Endodermal cell (in vitro differentiated cells): Measurements from ENCODE around the gene FAM13A. TPM values are rescaled to one million over a fixed set of nuclear protein-coding genes. Genes with fewer than 3 reads are reported as not detected.

Experiments
- DNase-seq: peaks from one replicate; pipeline ENCODE4 v3.0.0-alpha.2; 2017
- H3K27ac ChIP-seq: 2 replicates; pipeline ENCODE4 v1.5.1; 2013; ENCODE audit warnings: mild to moderate bottlenecking, low read depth, low read length, moderate library complexity
- H3K27me3 ChIP-seq: 2 replicates; pipeline ENCODE4 v1.6.1; 2013; ENCODE audit warnings: mild to moderate bottlenecking, low read length, moderate library complexity; ENCODE audit not compliant: insufficient read depth, control insufficient read depth, poor library complexity, severe bottlenecking
- H3K36me3 ChIP-seq: 2 replicates; pipeline ENCODE4 v1.7.0; 2013; ENCODE audit warnings: mild to moderate bottlenecking, low read length, moderate library complexity; ENCODE audit not compliant: control insufficient read depth, insufficient read depth
- H3K4me1 ChIP-seq: one replicate; pipeline ENCODE4 v1.7.0; 2013; ENCODE audit warnings: low read length; ENCODE audit not compliant: control insufficient read depth, insufficient read depth
- H3K4me3 ChIP-seq: 2 replicates; pipeline ENCODE4 v1.5.1; 2013; ENCODE audit warnings: mild to moderate bottlenecking, low read length, moderate library complexity
- H3K9ac ChIP-seq: 2 replicates; pipeline ENCODE4 v1.6.1; 2013; ENCODE audit warnings: mild to moderate bottlenecking, low read length, moderate library complexity; ENCODE audit not compliant: poor library complexity, severe bottlenecking; ENCODE audit errors: extremely low read depth
- H3K9me3 ChIP-seq: 2 replicates; pipeline ENCODE4 v1.6.1; 2013; ENCODE audit warnings: mild to moderate bottlenecking, low read length, moderate library complexity; ENCODE audit not compliant: control insufficient read depth
- H3K27ac Mint-ChIP-seq: 2 replicates; pipeline ENCODE4 v1.8.0; 2020; ENCODE audit warnings: mixed read lengths
- H3K27me3 Mint-ChIP-seq: 2 replicates; pipeline ENCODE4 v1.8.0; 2021; ENCODE audit warnings: mild to moderate bottlenecking, mixed read lengths; ENCODE audit not compliant: insufficient read depth
- H3K36me3 Mint-ChIP-seq: 2 replicates; pipeline ENCODE4 v1.8.0; 2020; ENCODE audit warnings: low read depth, mixed read lengths
- H3K4me1 Mint-ChIP-seq: 2 replicates; pipeline ENCODE4 v1.8.0; 2020; ENCODE audit warnings: mixed read lengths
- H3K4me3 Mint-ChIP-seq: 2 replicates; pipeline ENCODE4 v1.8.0; 2020; ENCODE audit warnings: mild to moderate bottlenecking, moderate library complexity, mixed read lengths
- H3K9me3 Mint-ChIP-seq: 2 replicates; pipeline ENCODE4 v1.8.0; 2020; ENCODE audit warnings: mild to moderate bottlenecking, mixed read lengths
- CTCF ChIP-seq: fragments of 200-600 bp; sonication (generic); conservative IDR thresholded peaks from 2 replicates; pipeline ENCODE4 v1.5.0; 2021; ENCODE audit warnings: antibody characterized with exemption, mild to moderate bottlenecking
- WGBS, 2 experiments: methylation state at CpG; one replicate each; pipeline versions ENCODE4 v1.1.5 to v1.1.7; 2013; ENCODE audit warnings: missing lambda C conversion rate in 2 of 2, mixed read lengths in 1 of 2; ENCODE audit not compliant: insufficient coverage in 1 of 2, insufficient read length in 1 of 2; 5-methylcytosine and 5-hydroxymethylcytosine counted together
- total RNA-seq, 2 donors: library from RNA; stranded (reverse); fragmentation: NEBNext Ultra II Directional in 1 of 2; extraction: Animal tissue kit (Norgen Biotek cat#: 25700) in 1 of 2; gene quantifications; 2 replicates in 1 of 2; 3 replicates in 1 of 2; pipeline ENCODE4 v1.2.1, GENCODE V29; 2021

Gene FAM13A
- total RNA-seq, 2 donors from 2014 or later: 13.6 to 17.0 TPM

DNA sequence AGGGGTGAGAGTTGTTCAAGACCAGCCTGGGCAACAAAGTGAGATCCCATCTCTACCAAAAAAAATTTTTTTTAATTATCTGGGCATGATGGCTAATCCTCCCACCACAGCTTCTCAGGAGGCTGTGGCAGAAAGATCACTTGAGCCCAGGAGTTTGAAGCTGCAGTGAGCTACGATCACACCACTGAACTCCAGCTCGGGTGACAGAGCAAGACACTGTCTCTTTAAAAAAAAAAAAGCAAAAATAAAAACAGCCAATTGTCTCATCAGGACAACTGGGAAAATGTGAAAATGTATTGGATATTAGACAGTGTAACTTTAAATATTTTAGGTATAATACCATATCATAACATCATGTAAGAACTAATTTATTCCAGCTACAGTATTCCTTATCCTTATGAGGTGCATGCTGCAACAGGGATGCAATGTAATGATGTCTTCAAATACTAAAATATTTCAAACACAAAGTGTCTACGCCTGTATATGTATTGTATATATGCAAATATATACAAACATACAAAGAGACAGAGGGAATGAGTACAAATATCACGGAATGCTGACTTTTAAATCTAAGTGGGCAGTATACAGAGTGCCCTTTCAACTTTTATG lies 17.2 kb downstream of the FAM13A start:
- no peak overlapping the region for H3K27ac Mint-ChIP-seq
- H3K4me3 Mint-ChIP-seq: no peak overlapping the region
- WGBS, 2 experiments: 89% methylated on average over 2 of the region's 4 CpGs; no CpG with 5 or more reads in 1 of the 2 experiments
- no peaks in the 10 kb centered on the region for H3K36me3 ChIP-seq
- no peak overlapping the region for H3K27ac ChIP-seq
- no peaks in the 10 kb centered on the region for H3K27me3 ChIP-seq
- no peaks in the 10 kb centered on the region for H3K27me3 Mint-ChIP-seq
- no peak for TF ChIP-seq CTCF
- peaks cover 23% of the 10 kb centered on the region for H3K9me3 ChIP-seq
- no peaks in the 10 kb centered on the region for H3K4me1 Mint-ChIP-seq
- H3K9ac ChIP-seq: no peak overlapping the region
- H3K36me3 Mint-ChIP-seq: peaks cover 26% of the 10 kb centered on the region
- H3K4me1 ChIP-seq: no peaks in the 10 kb centered on the region
- DNase-seq: no peak
- H3K9me3 Mint-ChIP-seq: peaks cover 30% of the 10 kb centered on the region
- no peak overlapping the region for H3K4me3 ChIP-seq

GRCh38 chr4:89036535-89036934 lies 20.4 kb downstream of the FAM13A start:
- WGBS, 2 experiments: 57 to 90% methylated on average over 1 to 2 of the region's 2 CpGs
- Mint-ChIP-seq H3K4me1 (no peaks in the 10 kb centered on the region), H3K27ac (no peak overlapping the region), H3K36me3 (peaks cover 28% of the 10 kb centered on the region), H3K4me3 (no peak overlapping the region), H3K9me3 (peaks cover 32% of the 10 kb centered on the region), H3K27me3 (no peaks in the 10 kb centered on the region)
- H3K27ac ChIP-seq: no peak overlapping the region
- H3K9me3 ChIP-seq: peaks cover 23% of the 10 kb centered on the region
- H3K4me3 ChIP-seq: no peak overlapping the region
- H3K36me3 ChIP-seq: no peaks in the 10 kb centered on the region
- H3K4me1 ChIP-seq: no peaks in the 10 kb centered on the region
- no peak for DNase-seq
- no peaks in the 10 kb centered on the region for H3K27me3 ChIP-seq
- no peak for TF ChIP-seq CTCF
- H3K9ac ChIP-seq: no peak overlapping the region

DNA sequence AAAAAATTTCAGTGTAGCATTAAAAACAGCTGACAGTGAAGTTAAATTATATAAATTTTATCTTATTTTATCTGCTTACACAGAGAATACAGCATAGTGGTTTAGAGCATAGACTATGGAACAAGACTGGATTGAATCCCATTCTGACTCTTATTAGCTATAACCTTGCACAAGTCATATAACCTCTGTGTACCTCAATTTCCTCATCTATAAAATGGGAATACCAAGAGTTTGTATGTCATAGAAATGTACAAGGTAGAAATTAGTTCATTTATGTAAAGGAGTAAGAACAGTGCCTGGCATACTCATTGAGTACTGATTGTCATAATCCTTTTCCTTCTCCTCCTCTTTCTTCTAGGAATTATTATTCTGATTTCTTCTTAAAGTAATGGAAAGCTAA lies 25.7 kb downstream of the FAM13A start:
- no peak for TF ChIP-seq CTCF
- Mint-ChIP-seq H3K36me3 (peaks cover 13% of the 10 kb centered on the region), H3K27me3 (no peaks in the 10 kb centered on the region)

More for the DNA sequence above, 25.7 kb downstream of the FAM13A start:
- no peaks in the 10 kb centered on the region for H3K4me1 Mint-ChIP-seq
- H3K27ac Mint-ChIP-seq: no peak overlapping the region
- H3K4me3 Mint-ChIP-seq: no peak overlapping the region
- no peaks in the 10 kb centered on the region for H3K27me3 ChIP-seq
- no peak overlapping the region for H3K27ac ChIP-seq
- no peak for DNase-seq
- no peak overlapping the region for H3K4me3 ChIP-seq
- peaks cover 11% of the 10 kb centered on the region for H3K9me3 ChIP-seq
- H3K9me3 Mint-ChIP-seq: peaks cover 16% of the 10 kb centered on the region
- H3K4me1 ChIP-seq: no peaks in the 10 kb centered on the region
- no peaks in the 10 kb centered on the region for H3K36me3 ChIP-seq
- no peak overlapping the region for H3K9ac ChIP-seq
